ENCODE results near the gene FRS2.

The FRS2 gene

DNA sequence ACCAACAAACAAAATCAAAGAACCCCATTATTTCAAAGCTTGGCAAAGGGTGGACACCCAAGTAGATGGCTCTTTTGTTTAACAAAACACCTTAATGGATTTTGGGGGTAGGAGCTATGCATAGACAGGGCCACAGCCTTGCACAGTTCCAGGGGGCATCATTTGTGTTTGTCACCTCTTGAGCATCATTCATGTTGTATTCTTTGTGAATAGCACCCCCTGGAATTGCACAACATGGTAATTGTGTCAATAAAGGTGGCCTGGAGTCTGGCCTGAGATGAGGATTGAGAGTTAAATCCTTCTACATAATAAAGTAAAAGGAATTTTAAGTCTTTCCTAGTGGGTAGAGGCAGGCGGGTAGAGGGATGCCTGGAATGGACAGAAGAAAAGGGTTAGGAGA is 3.3 kb upstream of the FRS2 start:
- no peak for DNase-seq (ENCODE audit: low spot score)

DNA sequence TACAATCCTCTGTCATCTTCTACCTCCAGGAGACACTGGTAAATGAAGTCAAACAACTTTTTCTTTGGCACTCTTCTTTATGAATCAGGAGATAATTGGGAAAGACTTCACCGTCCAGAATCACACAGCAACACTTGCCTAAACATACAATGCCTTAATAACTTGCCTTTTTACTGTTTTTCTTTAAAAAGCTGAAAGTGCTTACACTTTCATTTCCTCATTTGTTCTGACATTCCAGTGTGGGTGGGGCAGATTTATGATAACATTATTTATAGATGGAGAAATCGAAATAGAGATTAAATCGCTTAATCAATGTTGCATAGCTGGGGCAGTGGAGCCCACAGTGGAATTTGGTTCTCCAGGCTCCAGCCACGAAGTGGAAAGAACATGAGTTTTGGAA is 2.8 kb upstream of the FRS2 start:
- no peak for DNase-seq (ENCODE audit: low spot score)

DNA sequence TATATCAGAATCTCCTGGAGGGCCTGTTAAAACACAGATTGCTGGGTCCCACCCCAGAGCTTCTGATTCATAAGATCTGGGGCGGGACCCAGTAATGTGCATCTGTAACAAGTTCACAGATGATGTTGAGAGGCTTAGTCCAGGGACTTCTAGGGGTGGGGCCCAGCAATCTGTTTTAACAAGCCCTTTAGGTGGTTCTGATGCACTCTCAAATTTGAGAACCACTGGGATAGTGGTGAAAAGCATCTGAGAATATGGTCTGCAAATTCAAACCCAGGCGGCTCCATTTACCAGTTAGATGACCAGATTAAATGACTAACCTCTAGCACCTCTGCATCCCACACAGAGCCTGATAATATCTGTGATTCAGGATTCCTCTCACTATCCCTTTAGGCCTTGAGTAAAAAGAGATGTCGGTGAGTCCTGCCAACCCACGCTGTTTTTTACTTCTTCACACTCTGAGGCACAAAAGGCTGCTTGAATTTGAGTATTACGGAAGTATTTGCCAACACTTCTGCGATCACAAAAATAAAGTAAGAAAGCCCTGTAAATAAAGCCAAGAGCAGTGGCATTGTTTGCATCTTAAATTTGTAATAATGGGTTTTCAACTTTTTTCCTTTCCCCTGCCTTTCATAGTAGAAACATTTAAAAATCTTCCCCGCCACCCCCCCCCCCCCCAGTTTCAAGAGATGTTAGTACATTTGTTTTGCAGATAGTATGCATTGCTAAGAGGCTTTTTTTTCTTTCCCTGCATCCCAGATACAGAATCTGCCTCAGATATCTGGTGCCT is 1.8 kb upstream of the FRS2 start:
- DNase-seq (ENCODE audit: low spot score): no peak

DNA sequence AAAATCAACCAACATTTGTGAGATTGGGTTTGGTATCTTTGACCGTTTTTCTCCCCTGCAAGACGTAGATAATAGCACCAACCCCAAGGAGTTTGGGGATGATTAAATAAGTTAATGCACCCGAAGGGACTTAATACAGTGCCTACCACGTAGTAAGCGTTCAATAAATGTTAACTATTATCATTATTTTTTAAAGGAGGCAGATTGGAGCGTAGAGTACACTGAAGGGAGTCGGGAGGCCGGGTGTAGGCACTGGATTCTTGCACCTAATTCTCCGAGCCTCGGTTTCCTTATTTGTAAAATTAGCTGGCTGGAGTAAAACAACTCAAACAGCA is 367 bp upstream of the FRS2 start:
- no peak for DNase-seq (ENCODE audit: low spot score)

DNA sequence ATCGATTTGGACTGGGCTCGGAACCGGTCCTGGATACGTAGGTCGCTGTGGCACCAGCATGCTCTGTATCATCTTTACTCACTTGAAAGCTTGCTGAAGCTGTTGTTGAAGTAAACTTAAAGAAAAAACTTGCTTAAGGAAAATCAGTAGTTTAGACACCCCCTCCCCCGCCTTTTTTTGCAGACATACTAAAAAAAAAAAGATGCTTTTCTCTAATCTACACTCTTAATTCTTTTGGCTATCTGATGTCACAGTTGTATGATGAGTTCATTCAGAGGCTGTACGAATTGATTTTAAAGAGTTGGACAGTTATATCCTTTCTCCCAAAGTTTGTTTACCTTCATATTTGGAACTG is 865 bp downstream of the FRS2 start:
- DNase-seq (ENCODE audit: low spot score): no peak

DNA sequence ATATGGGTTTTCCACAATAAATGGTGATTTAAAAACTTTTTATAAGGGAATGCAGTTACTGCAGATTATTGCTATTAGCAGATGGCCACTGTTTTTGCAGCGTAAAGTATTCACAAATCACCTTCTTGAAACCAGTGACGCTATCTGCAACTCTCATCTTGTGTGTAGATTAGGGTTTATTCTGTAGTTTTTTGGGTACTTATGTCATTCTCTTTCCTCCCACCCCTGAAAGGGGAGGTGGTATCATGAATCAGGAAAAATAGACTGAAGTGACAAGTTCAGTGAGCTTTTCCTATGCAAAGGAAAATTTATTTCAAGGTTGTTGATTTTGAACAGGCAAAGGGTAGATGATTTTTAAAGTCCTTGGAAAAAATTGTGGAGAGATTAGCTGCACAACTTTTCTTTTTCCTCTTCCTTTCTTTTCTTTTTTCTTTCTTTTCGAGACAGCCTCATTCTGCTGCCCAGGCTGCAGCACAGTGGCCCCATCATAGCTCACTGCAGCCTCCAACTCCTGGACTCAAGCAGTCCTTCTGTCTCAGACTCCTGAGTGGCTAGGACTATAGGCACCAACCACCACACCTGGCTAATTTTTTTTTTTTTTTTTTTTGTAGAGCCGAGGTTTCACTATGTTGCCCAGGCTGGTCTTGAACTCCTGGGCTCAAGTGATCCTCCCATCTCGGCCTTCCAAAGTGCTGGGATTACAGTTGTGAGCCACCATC is 1.6 kb downstream of the FRS2 start:
- peak; percentile 17 for DNase-seq (ENCODE audit: low spot score)

DNA sequence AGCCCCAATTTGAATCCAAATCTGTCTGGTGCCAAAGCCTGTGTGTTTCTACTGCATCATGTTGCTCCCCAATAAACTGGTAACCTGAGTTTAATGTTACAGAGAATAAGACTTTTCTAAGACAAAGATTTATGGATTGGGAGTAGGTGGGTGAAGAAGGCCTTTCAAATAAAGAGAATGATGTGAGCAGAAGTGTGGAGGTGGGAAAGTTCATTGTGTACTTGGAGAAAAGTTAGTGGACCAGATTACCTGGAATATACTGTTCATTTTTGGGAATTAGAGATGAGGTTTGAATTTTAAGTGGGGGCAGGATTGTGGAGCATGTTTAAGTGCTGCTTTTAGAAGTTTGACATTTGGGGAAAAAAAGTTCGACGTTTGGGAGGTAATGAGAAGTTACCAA is 3.1 kb downstream of the FRS2 start:
- DNase-seq (ENCODE audit: low spot score): no peak

DNA sequence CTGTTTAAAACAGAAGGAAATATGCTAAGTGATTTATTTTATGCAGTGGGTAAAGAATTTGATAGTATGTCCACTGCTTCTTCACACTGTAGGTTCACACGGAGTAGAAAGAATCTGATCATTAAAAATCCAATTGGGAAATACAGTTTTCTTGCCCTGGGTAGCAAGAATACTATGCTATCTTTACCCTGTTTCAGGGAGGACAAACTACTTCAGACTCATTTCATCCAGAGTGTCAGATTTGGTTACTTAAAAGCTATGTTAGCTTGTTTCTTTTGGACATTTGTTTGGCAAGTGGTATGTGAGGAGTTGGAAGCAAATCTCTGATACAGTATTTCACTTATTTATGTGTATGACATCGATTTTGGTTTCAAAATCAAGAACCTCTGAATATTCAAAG is 4.3 kb downstream of the FRS2 start:
- DNase-seq (ENCODE audit: low spot score): no peak

DNA sequence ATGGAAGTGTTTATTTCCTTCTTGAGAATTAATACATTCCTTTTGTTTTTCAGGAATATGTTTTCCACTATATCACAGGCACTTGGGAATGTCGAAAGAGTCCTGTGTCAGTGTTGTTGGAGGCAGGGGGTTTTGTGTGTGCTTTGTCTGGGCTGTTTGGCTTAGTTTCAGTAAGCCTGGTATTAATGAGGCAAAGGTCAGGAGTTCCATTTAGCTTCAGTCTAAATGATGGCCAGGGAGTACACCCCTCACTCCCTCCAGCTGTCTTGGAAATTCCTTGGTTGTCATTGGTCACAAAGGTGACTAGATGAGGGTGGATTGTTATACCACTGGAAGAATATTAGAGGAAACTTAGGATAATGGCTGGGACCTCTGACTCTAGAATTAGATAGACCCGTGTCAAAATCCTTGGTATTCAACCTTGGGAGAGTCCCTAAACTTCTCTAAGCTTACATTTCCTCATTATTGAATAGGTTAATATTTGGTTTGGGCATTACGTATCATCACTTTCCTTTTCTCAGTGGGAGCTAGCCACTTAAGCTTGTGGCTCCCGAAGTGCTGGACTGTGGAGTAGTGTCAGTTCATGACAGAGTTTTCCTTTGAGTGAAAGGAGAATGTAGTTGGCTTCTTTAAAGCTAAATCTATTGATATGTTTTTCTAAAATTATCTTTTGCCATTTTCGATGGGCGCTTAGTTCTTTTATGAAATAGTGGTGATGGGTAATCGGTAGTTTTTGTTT is 5.2 kb downstream of the FRS2 start:
- DNase-seq (ENCODE audit: low spot score): no peak

DNA sequence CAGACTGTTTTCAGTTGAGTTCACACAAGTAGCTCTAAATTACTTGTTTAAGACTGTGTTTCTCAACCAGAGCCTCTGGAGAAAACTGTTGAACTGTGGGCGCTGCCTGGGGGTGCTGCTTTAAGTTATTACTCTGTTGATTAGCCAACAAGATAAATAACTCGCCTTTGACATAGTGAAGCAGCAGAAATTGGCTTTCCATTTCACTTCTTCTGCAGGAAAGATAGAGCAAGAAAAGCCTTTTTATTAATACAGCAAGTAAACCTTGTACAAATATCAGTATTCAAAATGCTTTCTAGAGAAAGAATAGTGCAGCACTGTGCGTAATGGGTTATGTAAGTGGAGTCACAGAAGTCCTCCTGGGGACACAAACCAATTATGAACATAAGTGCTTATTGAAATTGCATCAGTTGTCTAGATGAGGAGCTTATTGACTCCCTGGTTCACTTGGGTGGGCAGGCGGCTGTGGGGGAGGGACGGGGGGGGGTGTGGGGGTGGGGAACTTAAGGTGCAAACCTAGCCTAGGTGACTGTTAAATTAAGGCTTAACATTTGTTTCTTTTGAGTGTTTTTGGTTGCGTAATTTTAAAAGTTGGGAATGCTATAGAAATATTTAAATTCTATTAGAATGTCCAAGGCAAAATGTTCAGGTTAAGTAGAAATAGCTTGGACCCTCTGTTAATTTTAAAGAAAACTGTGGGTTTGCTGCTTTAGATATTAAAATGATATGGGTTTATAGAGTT is 6.3 kb downstream of the FRS2 start:
- no peak for DNase-seq (ENCODE audit: low spot score)

DNA sequence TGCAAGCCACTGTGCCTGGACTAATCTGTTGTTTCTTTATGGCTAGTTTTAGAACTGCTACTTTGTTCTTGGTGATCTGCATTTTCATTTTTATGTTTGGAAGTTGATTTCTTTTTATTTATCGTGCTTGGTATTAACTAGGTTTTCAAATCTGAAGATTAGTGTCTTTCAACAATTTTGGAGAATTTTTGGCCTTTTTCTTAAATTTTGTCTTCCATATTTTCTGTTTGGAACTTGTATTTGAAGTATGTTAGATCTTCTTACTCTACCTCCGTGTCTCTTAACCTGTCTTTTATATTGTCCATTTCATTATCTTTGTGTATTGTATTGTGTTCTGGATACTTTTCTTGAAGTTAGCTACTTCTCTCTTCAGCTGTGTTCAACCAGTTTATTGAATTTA is 9.5 kb downstream of the FRS2 start:
- no peak for DNase-seq (ENCODE audit: low spot score)

DNA sequence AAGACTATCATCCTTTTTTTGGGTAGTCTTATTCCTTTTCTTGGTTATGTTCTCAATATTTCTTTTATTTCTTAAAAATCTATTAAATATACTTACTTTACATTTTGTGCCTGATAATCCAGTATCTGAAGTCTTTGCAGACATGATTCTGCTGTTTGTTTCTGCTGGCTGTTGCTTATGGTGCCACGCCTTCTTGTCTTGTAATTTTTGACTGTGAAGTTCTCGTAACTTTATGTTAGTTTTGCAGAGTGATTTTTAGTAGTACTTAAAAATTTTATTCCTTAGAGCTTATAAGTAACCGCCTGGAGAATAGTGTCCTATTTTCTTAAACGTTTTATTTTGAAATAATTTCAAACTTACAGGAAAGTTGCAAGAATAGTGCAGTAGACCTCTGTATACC is 10.5 kb downstream of the FRS2 start:
- no peak for DNase-seq (ENCODE audit: low spot score)

DNA sequence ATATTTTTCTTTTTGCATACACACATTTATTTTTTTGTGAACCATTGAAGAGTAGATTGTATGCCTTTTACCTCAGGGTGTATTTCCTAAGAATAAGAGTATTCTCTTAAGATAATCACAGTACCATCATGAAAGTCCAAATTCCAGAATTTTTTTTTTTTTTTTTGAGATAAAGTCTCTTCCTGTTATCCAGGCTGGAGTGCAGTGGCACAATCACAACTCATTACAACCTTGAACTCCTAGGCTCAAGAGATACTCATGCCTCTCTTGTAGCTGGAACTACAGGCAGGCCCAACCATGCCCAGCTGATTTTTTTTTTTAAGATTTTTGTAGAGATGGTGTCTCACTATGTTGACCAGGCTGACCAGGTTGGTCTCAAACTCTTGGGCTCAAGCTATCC is 10.9 kb downstream of the FRS2 start:
- no peak for DNase-seq (ENCODE audit: low spot score)

DNA sequence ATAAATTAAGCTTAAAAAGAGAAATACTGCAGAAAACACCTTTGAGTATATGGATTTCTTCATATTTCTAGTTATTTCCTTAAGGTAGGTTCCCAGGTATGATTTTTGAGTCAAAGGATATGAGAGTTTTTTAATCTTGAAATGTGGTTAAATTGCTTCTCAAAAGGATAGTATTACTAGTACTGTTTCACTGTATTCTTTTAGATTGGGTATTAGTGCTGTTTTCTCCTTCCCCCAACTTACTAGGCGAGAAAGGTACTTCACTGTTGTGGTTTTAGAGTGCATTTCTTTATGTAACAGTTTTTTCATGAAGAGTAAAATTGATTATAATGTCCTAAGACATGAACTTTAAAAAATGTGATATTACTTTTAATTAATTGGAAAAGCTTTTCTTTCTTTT is 13.5 kb downstream of the FRS2 start:
- DNase-seq (ENCODE audit: low spot score): no peak

DNA sequence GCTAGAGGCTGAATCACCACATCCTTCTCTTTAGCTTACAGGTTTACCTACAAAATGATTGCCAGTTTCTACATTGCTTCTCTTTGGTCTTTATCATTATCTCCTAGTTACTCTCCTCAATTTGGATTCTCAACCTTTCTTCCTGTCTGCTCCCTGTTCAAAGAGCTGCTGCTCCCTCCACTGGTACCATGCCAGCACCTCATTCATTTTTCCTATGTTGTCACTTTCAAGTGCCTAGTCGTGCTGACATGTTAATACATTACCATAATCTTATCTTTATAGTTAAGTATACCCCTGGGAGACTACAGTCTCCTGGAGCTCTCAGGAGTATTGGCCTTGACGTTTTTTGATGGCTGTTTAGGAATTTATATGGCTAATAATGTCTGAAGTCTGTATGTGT is 14.2 kb downstream of the FRS2 start:
- no peak for DNase-seq (ENCODE audit: low spot score)

DNA sequence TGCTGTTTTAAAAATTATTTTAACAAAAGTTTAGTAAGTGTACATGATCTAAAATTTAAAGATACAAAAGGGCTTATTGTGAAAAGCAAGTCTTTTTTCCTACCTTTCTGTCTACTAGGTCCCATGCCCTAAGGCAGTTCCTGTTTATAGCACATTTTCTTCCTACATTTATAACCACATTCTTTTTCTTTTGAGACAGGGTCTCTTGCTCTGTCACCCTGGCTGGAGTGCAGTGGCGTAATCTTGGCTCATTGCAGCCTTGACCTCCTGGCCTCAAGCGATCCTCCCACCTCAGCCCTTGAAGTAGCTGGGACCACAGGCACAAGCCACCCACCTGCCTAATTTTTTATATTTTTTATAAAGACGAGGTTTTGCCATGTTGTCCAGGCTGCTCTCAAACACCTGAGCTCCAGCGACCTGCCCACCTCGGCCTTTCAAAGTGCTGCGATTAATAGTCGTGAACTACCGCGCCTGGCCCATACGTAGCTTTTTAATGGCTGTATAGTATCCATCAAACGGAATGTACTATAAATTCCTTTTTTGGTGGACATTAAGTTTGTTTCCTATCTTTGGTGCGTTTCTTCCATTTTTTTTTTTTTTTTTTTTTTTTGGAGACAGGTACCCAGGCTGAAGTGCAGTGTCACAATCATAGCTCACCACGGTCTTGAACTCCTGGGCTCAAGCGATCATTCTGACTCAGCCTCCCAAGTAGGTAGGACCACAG is 20.9 kb downstream of the FRS2 start:
- DNase-seq (ENCODE audit: low spot score): no peak

DNA sequence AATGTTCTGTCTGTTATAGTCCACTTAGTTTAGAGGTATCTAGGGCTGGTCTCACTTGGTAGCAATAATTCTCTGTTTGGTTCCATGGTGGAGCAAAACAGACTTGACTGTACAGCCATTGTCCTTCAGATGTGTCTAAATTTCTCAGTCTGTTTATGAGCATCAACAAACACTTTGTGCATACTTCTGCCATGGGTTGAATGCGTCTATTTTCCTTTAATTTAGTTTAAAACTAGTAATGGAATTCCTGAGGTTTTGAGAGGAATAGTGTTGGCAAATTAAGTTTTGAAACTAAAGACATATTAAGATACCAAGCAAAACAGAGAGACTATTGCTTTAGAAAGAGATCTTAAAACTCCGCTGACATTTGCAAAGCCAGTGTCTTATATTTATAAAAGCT is 22.6 kb downstream of the FRS2 start:
- no peak for DNase-seq (ENCODE audit: low spot score)

DNA sequence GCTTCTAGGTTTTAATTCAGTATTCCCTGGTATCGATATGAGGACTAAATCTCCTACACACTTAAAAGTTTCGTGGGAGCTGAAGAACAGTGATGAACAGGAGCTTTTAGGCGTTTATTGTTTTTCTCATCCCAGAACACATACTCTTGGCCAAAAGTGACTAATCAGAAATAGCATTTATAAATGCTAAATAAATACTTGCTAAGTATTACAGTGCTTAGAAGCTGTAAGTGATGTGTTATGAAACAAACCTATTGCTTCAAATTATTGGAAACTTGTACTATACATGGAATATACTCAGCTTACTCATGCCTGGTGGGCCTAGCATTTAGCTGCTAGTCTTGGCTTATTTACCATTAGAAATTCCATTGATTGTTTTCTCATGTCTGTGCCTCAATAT is 24.9 kb downstream of the FRS2 start:
- no peak for DNase-seq (ENCODE audit: low spot score)

DNA sequence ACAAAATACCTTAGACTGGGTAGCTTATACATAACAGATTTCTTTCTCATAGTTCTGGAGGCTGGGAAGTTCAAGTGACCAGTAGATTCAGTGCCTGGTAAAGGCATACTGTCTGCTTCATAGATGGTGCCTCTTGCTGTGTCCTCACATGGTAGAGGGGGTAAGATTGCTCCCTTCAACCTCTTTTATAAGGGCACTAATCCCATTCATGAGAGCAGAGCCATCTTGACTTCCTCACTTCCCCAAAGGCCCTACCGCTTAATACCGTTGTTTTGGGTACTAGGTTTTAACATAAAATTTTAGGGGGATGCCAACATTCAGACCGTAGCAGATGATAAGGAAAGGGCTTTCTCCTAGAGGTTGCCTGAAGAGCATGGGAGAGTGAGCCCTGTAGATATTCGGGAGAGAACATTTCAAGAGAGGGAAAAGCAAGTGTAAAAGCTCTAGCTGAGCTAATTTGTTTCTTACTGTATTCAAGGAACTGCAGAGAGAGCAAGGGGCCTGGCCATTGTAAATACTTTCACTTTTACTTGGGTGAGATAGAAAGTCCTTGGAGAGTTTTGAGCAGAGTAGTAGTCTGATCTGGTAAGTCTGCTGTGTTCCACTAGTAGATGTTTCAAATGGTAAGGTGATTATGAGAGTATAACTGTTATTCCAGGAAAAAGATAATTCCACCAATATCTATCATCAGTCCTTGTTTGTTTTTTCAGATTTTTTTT is 27.3 kb downstream of the FRS2 start:
- DNase-seq (ENCODE audit: low spot score): no peak

DNA sequence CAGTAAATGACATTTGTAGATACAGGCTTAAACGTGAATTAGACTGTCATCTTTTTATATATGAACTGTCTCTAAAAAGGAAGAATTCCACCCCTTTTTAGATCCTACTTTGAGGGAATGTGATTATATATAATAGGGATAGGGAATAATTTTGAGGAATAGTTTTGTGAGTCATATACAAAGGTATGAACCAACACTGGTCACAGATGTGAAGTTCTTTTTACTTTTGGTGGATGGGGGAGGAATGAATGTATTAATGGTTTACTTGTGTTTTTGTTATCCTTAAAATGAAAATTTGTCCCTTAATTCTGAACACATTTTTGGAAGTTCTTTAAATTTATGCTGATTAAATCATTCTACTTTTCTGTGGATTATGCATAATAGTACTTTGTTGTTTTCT is 30.4 kb downstream of the FRS2 start:
- DNase-seq (ENCODE audit: low spot score): no peak

DNA sequence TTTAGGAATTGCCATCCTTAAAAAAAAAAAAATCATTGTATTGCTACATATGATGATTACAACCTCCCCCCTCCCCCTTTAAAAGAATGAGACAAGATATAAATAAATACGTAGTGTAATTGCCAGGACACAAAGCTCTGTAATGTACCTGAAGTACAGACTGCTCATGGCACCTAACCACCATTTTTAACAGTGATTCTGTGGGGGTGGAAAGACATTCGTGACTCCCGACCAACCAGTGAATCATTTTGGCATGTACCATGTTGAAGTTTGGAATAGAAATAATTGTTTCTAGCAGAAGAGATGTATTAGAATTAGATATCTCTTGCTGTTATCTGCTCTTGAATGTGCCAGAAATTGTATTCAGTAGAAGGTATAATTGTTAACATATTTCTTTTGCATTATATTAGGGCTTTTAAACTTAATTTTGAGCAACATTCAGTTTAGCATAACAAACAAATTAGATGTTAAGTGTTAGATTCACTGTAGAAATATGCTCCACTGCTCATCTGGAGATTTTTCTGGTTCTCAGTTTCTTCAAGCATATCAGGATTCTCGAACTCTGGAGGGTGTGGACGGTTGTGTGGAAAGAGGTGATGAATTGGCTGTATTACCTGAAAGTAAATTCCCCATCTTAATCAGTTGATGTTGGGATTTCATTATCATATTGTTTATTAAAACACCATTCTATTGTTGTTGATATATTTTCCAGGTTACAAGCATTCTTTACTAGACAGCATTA is 31.1 kb downstream of the FRS2 start:
- no peak for DNase-seq (ENCODE audit: low spot score)
